HG02571 (cell line): Measurements from ENCODE around the gene OR4C12.
"Not testable (repeated sequence)": the region's sequence is repeated elsewhere in the genome, so short reads cannot be mapped to it uniquely, and the experiment has no call there.

Source experiments
- ATAC-seq: cut with Tn5 transposase; IDR thresholded peaks from one replicate; pipeline ENCODE4 v1.9.1; 2021; ENCODE audit warnings: mild to moderate bottlenecking, moderate library complexity; ENCODE audit not compliant: unreplicated experiment

OR4C12 gene

DNA sequence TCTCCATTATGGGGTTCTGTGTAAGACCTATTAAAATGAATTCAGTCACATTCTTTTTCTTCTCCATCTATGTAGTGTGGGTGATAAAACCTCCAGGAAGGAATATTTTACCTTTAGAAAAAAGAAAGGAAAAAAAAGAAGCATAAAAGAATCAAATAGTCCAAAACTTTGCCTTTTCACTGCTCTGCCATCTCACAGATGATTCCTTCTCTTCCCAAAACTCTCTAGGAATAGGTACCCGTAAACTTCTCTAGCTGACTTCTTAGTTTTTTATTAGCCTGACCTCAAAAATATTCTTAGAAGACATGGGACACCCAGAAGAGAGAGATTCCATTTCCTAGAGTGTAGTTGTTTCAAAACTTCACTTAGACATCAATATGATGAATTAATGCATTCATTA lies at the start of gene OR4C12:
TSS of gene OR4C12 (minus strand) at position 101 of the 400 bp plus-strand sequence. CDS start at position 67, 34 bp downstream.
- not testable (repeated sequence) for ATAC-seq

DNA sequence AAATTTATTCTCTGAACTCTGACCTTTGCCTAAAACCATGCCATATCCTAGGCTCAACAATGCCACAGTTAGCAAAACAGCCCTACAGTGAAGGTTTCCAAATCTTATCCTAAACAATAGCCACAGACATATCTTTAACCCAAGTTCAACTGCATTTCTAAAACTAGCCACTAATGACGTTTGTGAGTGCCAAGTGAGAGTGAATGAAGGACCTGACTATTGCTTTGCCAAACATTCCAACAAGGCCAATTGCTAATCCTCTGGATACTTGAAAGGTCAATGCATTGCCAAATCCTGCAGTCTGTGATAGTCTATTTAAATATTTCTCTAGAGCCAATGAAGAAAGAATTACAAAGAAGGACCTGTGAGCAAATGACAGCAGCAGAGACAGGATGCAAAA lies 47.9 kb upstream of the OR4C12 start:
- ATAC-seq = no peak

DNA sequence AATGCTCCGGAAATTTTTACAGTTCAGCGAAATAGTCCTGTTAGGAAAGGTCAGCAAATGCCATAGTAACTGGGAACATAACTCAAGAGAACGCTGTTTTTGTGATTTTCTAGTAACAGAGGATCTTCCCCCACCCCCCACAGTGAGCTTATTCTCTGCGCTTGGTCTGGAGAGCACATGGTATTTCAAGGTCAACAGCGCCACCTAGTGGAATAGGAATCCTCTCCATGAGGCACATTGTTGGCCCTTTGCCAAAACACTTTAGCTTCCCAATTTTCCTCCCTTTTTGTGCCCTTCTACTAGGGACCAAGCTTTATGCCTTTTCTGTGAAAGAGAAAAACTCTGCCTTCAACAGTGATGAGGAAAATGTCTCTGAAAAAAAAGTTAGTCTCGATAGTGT lies 13.2 kb upstream of the OR4C12 start:
- ATAC-seq = no peak

DNA sequence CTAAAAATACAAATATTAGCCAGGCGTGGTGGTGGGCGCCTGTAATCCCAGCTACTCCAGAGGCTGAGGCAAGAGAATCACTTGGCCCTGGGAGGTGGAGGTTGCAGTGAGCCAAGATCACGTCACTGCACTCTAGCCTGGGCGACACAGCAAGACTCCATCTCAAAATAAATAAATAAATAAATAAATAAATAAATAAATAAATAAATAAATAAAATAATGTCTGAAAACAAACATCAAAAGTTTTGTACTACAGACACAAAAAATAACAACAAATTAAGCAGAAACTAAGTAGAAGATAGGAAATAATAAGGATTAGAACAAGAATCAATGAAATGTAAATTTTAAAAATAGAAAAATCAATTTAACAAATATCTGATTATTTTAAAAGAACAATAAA lies 8.9 kb downstream of the OR4C12 start:
- ATAC-seq = not testable (repeated sequence)

DNA sequence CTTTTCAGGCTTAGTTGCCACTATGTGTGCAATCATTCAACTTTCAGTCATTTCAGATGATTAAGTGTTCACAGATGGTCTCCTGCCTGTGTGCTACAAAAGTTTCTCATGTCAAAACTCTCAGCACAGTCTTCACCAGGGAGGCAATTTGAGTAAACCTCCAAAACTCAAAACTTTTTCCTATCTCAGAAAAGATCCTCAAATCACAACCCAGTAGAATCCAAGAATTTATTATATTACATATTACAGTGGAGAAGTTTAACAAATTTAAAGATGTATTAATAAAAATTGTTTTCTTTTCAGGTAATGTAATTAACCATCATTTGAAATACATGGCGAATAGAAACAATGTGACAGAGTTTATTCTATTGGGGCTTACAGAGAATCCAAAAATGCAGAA lies 30.2 kb downstream of the OR4C12 start, which contains the start of gene OR4C13:
TSS of gene OR4C13 (plus strand) at position 301 of the 400 bp plus-strand sequence. CDS start at position 333, 32 bp downstream.
- ATAC-seq = no peak

DNA sequence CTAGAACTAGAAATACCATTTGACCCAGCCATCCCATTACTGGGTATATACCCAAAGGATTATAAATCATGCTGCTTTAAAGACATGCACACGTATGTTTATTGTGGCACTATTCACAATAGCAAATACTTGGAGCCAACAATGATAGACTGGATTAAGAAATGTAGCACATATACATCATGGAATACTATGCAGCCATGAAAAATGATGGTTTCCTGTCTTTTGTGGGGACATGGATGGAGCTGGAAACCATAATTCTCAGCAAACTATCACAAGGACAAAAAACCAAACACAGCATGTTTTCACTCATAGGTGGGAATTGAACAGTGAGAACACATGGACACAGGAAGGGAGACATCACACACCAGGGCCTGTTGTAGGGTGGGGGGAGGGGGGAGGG lies 33.6 kb downstream of the OR4C12 start:
- ATAC-seq = not testable (repeated sequence)
